Uterus (tissue), 2 donors: ENCODE data around the gene ZNF648.

Experiments
- POLR2A ChIP-seq, 2 donors: fragments of 450-650 bp; IDR thresholded peaks; one replicate each; pipeline ENCODE4 v1.6.1; 2016; ENCODE audit warnings: antibody characterized with exemption in 2 of 2, mild to moderate bottlenecking in 1 of 2, moderate library complexity in 1 of 2
- TF ChIP-seq, protein P1 (sequence below), 4 experiments: fragments of 200-600 bp in 2 of 4; fragments of 450-650 bp in 2 of 4; sonication (generic) in 2 of 4; IDR thresholded peaks; one replicate each; pipeline ENCODE4 v1.5.1; 2016 to 2019; ENCODE audit warnings: antibody characterized with exemption in 4 of 4, mild to moderate bottlenecking in 2 of 4, moderate library complexity in 1 of 4

DNA sequence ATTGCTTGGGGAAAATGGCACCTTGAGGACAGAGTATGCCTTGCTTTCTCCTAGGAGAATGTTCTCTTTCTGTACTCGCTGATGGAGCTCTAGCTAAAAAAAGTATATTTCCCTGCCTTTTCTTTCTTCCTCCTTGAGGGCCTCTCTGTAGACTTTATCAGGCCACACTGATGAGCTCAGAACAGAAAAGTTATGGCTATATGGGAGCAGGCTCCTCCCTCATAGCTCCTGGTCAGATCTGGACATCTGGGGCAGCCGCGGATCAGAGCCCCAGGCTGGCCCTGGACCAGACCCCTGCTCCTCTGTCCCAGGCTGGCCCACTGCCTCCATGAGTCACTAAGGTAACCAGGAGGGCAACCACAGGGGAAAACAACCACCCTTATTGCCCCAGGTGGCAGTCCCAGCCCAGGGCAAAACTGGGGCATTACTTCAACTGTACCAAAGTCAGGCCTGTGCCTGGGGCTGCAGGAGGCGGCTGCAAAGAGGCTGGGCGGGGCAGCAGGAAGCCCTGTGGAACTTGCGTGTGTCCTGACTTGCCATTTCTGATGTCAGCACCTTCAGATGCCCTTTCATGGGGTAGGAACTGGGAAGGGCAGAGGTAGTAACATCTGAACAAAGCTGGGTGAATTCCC, 26.3 kb upstream of the ZNF648 start:
- TF ChIP-seq, protein P1, sequence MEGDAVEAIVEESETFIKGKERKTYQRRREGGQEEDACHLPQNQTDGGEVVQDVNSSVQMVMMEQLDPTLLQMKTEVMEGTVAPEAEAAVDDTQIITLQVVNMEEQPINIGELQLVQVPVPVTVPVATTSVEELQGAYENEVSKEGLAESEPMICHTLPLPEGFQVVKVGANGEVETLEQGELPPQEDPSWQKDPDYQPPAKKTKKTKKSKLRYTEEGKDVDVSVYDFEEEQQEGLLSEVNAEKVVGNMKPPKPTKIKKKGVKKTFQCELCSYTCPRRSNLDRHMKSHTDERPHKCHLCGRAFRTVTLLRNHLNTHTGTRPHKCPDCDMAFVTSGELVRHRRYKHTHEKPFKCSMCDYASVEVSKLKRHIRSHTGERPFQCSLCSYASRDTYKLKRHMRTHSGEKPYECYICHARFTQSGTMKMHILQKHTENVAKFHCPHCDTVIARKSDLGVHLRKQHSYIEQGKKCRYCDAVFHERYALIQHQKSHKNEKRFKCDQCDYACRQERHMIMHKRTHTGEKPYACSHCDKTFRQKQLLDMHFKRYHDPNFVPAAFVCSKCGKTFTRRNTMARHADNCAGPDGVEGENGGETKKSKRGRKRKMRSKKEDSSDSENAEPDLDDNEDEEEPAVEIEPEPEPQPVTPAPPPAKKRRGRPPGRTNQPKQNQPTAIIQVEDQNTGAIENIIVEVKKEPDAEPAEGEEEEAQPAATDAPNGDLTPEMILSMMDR (IDR thresholded peaks at IDR 0.05): no peak
- TF ChIP-seq POLR2A (IDR thresholded peaks at IDR 0.05): no peak
